A549 (cell line): ENCODE measurements around the gene GATC. TPM values are rescaled to one million over a fixed set of nuclear protein-coding genes. Genes with fewer than 3 reads are reported as not detected.

Experiments
- ATAC-seq, 2 experiments: fragments of 200-7000 bp in 1 of 2; fragments of >200 bp in 1 of 2; cut with Nextera tagmentation in 1 of 2; cut with Tn5 transposase in 1 of 2; 3 replicates each; pipeline versions ENCODE4 v1.8.0 to v1.9.1; 2018 to 2020; ENCODE audit warnings: mild to moderate bottlenecking in 1 of 2, moderate library complexity in 1 of 2
- CTCF ChIA-PET: fragments of 300-600 bp; sonication (Branson Sonifier 250); formaldehyde crosslinking; extraction: SDS; loops from one replicate; lab custom pipeline; 2021; ENCODE audit warnings: antibody characterized with exemption, inconsistent platforms; lab: Yijun Ruan, JAX
- POLR2A ChIA-PET: fragments of 350-600 bp; formaldehyde crosslinking; extraction: SDS; loops from one replicate; lab custom pipeline; 2021; ENCODE audit warnings: antibody characterized with exemption, inconsistent platforms; lab: Yijun Ruan, JAX
- DNase-seq, 2 experiments: peaks; one replicate each; pipeline versions ENCODE4 v3.0.0 to v3.0.0-alpha.2; 2011 to 2016; ENCODE audit warnings: low read depth in 1 of 2, low spot score in 1 of 2
- FAIRE-seq: peaks from 2 replicates; lab custom pipeline; 2011; peaks lifted over from hg19 to GRCh38; lab: Jason Lieb, UNC
- H3K27ac ChIP-seq, 2 experiments: fragments of >200 bp; sonication (Bioruptor Twin); formaldehyde crosslinking; 3 replicates each; pipeline ENCODE4 v1.5.1; 2016 to 2017
- H3K4me1 ChIP-seq: fragments of >200 bp; sonication (Bioruptor Twin); formaldehyde crosslinking; 3 replicates; pipeline ENCODE4 v1.6.1; 2016
- H3K4me2 ChIP-seq: fragments of >200 bp; sonication (Bioruptor Twin); formaldehyde crosslinking; 3 replicates; pipeline ENCODE4 v1.6.1; 2016
- H3K4me3 ChIP-seq: fragments of >200 bp; sonication (Bioruptor Twin); formaldehyde crosslinking; 3 replicates; pipeline ENCODE4 v1.5.1; 2016
- H3K9me3 ChIP-seq: fragments of >200 bp; sonication (Bioruptor Twin); formaldehyde crosslinking; 3 replicates; pipeline ENCODE4 v1.6.1; 2016
- ATOH8 ChIP-seq: fragments of 250-450 bp; sonication (Bioruptor Pico); IDR thresholded peaks from 2 replicates; pipeline ENCODE4 v1.5.0; 2020; ENCODE audit warnings: low read depth, mild to moderate bottlenecking, moderate library complexity
- BCL3 ChIP-seq: fragments of >200 bp; sonication (Bioruptor Twin); formaldehyde crosslinking; IDR thresholded peaks from 3 replicates; pipeline ENCODE4 v1.6.1; 2016
- CBX2 ChIP-seq: fragments of 200-600 bp; sonication (generic); IDR thresholded peaks from 2 replicates; pipeline ENCODE4 v1.6.1; 2016; ENCODE audit warnings: low read depth, mild to moderate bottlenecking, borderline replicate concordance
- CEBPB ChIP-seq, 2 experiments: fragments of >200 bp in 1 of 2; sonication (Bioruptor Twin) in 1 of 2; formaldehyde crosslinking in 1 of 2; IDR thresholded peaks; 2 replicates each; pipeline ENCODE4 v1.6.1; 2012 to 2016
- CHD2 ChIP-seq: fragments of 150-350 bp; IDR thresholded peaks from 2 replicates; pipeline ENCODE4 v1.6.1; 2014; ENCODE audit warnings: low read length; ENCODE audit not compliant: partially characterized antibody
- CTCF ChIP-seq: fragments of >200 bp; sonication (Bioruptor Twin); formaldehyde crosslinking; IDR thresholded peaks from 3 replicates; pipeline ENCODE4 v1.5.1; 2016
- EHF ChIP-seq: fragments of 250-450 bp; sonication (Bioruptor Pico); IDR thresholded peaks from 2 replicates; pipeline ENCODE4 v1.5.0; 2020; ENCODE audit warnings: mild to moderate bottlenecking
- EHMT2 ChIP-seq: fragments of 200-600 bp; sonication (generic); IDR thresholded peaks from 2 replicates; pipeline ENCODE4 v1.6.1; 2016; ENCODE audit warnings: antibody characterized with exemption, low read depth, mild to moderate bottlenecking, moderate library complexity
- FOSB ChIP-seq: fragments of 250-450 bp; sonication (Bioruptor Pico); IDR thresholded peaks from 2 replicates; pipeline ENCODE4 v1.5.0; 2020; ENCODE audit warnings: mild to moderate bottlenecking, moderate library complexity
- FOSL2 ChIP-seq, 2 experiments: fragments of 450-650 bp in 1 of 2; fragments of >200 bp in 1 of 2; sonication (Bioruptor Twin) in 1 of 2; formaldehyde crosslinking; IDR thresholded peaks; 2 replicates each; pipeline versions ENCODE4 v1.5.0 to v1.6.1; 2016 to 2020; ENCODE audit warnings: mild to moderate bottlenecking in 1 of 2, moderate library complexity in 1 of 2
- FOXS1 ChIP-seq: fragments of 250-450 bp; sonication (Bioruptor Pico); IDR thresholded peaks from 2 replicates; pipeline ENCODE4 v1.5.0; 2020; ENCODE audit warnings: mild to moderate bottlenecking, moderate library complexity
- GATA3 ChIP-seq: IDR thresholded peaks from 2 replicates; pipeline ENCODE4 v1.6.1; 2012; ENCODE audit warnings: borderline replicate concordance
- HEYL ChIP-seq: fragments of 250-450 bp; sonication (Bioruptor Pico); IDR thresholded peaks from 2 replicates; pipeline ENCODE4 v1.8.0; 2021; ENCODE audit warnings: mild to moderate bottlenecking, moderate library complexity
- HOXA7 ChIP-seq: fragments of 250-450 bp; sonication (Bioruptor Pico); IDR thresholded peaks from 2 replicates; pipeline ENCODE4 v1.5.0; 2020; ENCODE audit warnings: mild to moderate bottlenecking, moderate library complexity
- JUN ChIP-seq, 2 experiments: fragments of >200 bp; sonication (Bioruptor Twin); formaldehyde crosslinking; IDR thresholded peaks; 2 replicates in 1 of 2; 3 replicates in 1 of 2; pipeline ENCODE4 v1.6.1; 2016 to 2017
- JUNB ChIP-seq: fragments of >200 bp; sonication (Bioruptor Twin); formaldehyde crosslinking; IDR thresholded peaks from 2 replicates; pipeline ENCODE4 v1.6.1; 2016
- KDM1A ChIP-seq: fragments of 200-600 bp; sonication (generic); IDR thresholded peaks from 2 replicates; pipeline ENCODE4 v1.6.1; 2016; ENCODE audit warnings: low read depth, mild to moderate bottlenecking
- MAZ ChIP-seq: fragments of 150-350 bp; IDR thresholded peaks from 2 replicates; pipeline ENCODE4 v1.6.1; 2014; ENCODE audit warnings: antibody characterized with exemption, low read depth, low read length, borderline replicate concordance
- PHF8 ChIP-seq: fragments of 200-600 bp; sonication (generic); IDR thresholded peaks from 2 replicates; pipeline ENCODE4 v1.6.1; 2016; ENCODE audit warnings: low read depth, mild to moderate bottlenecking, antibody characterized with exemption, moderate library complexity, borderline replicate concordance
- POLR2A ChIP-seq: IDR thresholded peaks from 2 replicates; pipeline ENCODE4 v1.6.1; 2012; ENCODE audit warnings: mild to moderate bottlenecking, low read length
- RAD21 ChIP-seq, 2 experiments: fragments of >200 bp in 1 of 2; sonication (Bioruptor Twin) in 1 of 2; formaldehyde crosslinking in 1 of 2; IDR thresholded peaks in 1 of 2; conservative IDR thresholded peaks in 1 of 2; 2 replicates in 1 of 2; 3 replicates in 1 of 2; pipeline ENCODE4 v1.6.1; 2012 to 2018; ENCODE audit warnings: inconsistent platforms in 1 of 2
- RFX5 ChIP-seq: fragments of 450-650 bp; IDR thresholded peaks from 2 replicates; pipeline ENCODE4 v1.7.1; 2014; ENCODE audit warnings: antibody characterized with exemption, mild to moderate bottlenecking, moderate library complexity
- SREBF2 ChIP-seq: fragments of 450-650 bp; IDR thresholded peaks from 2 replicates; pipeline ENCODE4 v1.6.1; 2014; ENCODE audit warnings: mild to moderate bottlenecking, moderate library complexity
- TFCP2L1 ChIP-seq: fragments of 250-450 bp; sonication (Bioruptor Pico); IDR thresholded peaks from 2 replicates; pipeline ENCODE4 v1.5.0; 2021; ENCODE audit warnings: mild to moderate bottlenecking
- TP53 ChIP-seq: fragments of 250-450 bp; sonication (Bioruptor Pico); IDR thresholded peaks from 2 replicates; pipeline ENCODE4 v1.5.0; 2021; ENCODE audit warnings: mild to moderate bottlenecking, moderate library complexity
- ZNF302 ChIP-seq: fragments of 250-450 bp; sonication (Bioruptor Pico); IDR thresholded peaks from 2 replicates; pipeline ENCODE4 v1.9.0; 2021; ENCODE audit warnings: inconsistent platforms, mild to moderate bottlenecking, moderate library complexity
- WGBS: methylation state at CpG from one replicate; pipeline ENCODE4 v1.1.6; 2017; ENCODE audit errors: missing lambda C conversion rate; 5-methylcytosine and 5-hydroxymethylcytosine counted together
- polyA plus RNA-seq, 4 experiments: library from polyadenylated mRNA; depleted of rRNA in 3 of 4; stranded (reverse); fragments of >200 nt; fragmentation: RNase III in 1 of 4; extraction: RNeasy Plus Mini Kit Qiagen cat#74134 plus additional on column Dnase treatment in 1 of 4; gene quantifications; 2 replicates in 3 of 4; 3 replicates in 1 of 4; pipeline ENCODE4 v1.2.3, GENCODE V29; 2011 to 2017

Gene GATC
- polyA plus RNA-seq, 2 of the 4 experiments (the other 2 are of a cell fraction) = 22.5 to 40.6 TPM

- peak; percentile 25 to 55 for DNase-seq
Observed at GRCh38 chr12:120468325-120468820, 22.1 kb downstream of the GATC start.

GRCh38 chr12:120468821-120469449, 22.7 kb downstream of the GATC start:
- Histone ChIP-seq H3K4me3 (peak overlapping the region; percentile 80), H3K27ac (peak overlapping the region; percentile 98), H3K9me3 (no peaks in the 10 kb centered on the region), H3K4me2 (peak overlapping the region; percentile 90), H3K4me1 (peaks cover 32% of the 10 kb centered on the region; the same call in 2 of the 3 replicates)
- under 1% methylated on average over 13 of the region's 57 CpGs for WGBS
- CTCF ChIA-PET = interaction anchor here (0.5 to 11.1 kb wide), 13 partner anchors 14 to 181 kb away, joined by 3 to 167 read pairs (median 4); partner anchors contain the start of gene COX6A1
- ATAC-seq (peak; percentile 11 to 37), FAIRE-seq (no peak), DNase-seq (peak; percentile 31 to 36)
- TF ChIP-seq TP53 (CRISPR knock-in tag) (no peak), POLR2A (no peak), PHF8 (no peak), GATA3 (no peak), RAD21 (conservative IDR thresholded peaks at IDR 0.05 in 1 of 2, IDR thresholded peaks at IDR 0.05 in 1 of 2) (no peak), ZNF302 (CRISPR knock-in tag) (no peak), FOSB (CRISPR knock-in tag) (no peak)
- POLR2A ChIA-PET = interaction anchor here (1.5 kb wide), 1 partner anchor 27 kb away, joined by 3 read pairs; the partner anchor contains the start of gene DYNLL1

More at GRCh38 chr12:120468325-120468820, 22.1 kb downstream of the GATC start:
- peak; percentile 15 to 20; a peak in 4 of 6 replicates for ATAC-seq
- peak overlapping the region; percentile 80 for H3K4me3 ChIP-seq
- no peaks in the 10 kb centered on the region for H3K9me3 ChIP-seq
- 0 out of 2 replicates have a peak, but pooled peaks have one; percentile 17 for TF ChIP-seq FOSB (CRISPR knock-in tag)
- no peak for TF ChIP-seq SREBF2
- H3K27ac ChIP-seq = peak overlapping the region; percentile 98
- no peak for FAIRE-seq
- peaks cover 29% of the 10 kb centered on the region; the same call in 2 of the 3 replicates for H3K4me1 ChIP-seq
- POLR2A ChIA-PET = interaction anchor here (1.5 kb wide), 1 partner anchor 28 kb away, joined by 3 read pairs; the partner anchor contains the start of gene DYNLL1
- CTCF ChIA-PET = interaction anchor here (0.6 to 11.1 kb wide), 11 partner anchors 14 to 240 kb away, joined by 3 to 167 read pairs (median 4); partner anchors contain the start of gene COX6A1
- peak overlapping the region; percentile 90 for H3K4me2 ChIP-seq
- 4% methylated on average over 23 of the region's 23 CpGs for WGBS

GRCh38 chr12:120469450-120470149, 23.4 kb downstream of the GATC start, which contains the start of gene SRSF9:
Gene SRSF9 (minus strand): TSS chr12:120469748. CDS start chr12:120469609, 139 bp downstream.
- FAIRE-seq (no peak), DNase-seq (peak; percentile 98), ATAC-seq (peak; percentile 86 to 92)
- WGBS = 0% methylated on average over 14 of the region's 88 CpGs
- peaks cover 38% of the 10 kb centered on the region for H3K4me1 ChIP-seq
- H3K27ac ChIP-seq = peak within 1 kb of the TSS; percentile 98
- peak within 1 kb of the TSS; percentile 90 for H3K4me2 ChIP-seq
- H3K9me3 ChIP-seq = no peaks in the 10 kb centered on the region
- peak within 1 kb of the TSS; percentile 80 for H3K4me3 ChIP-seq
- ChIA-PET POLR2A (no interaction called here), CTCF (interaction anchor here (0.5 to 11.1 kb wide), 24 partner anchors 10 to 145 kb away, joined by 3 to 167 read pairs (median 4); partner anchors contain the start of genes COX6A1 and DYNLL1)
- 0 out of 2 replicates have a peak, but pooled peaks have one; percentile 28 for TF ChIP-seq RFX5
- 0 out of 2 replicates have a peak, but pooled peaks have one; percentile 59 for TF ChIP-seq TFCP2L1 (CRISPR knock-in tag)
- TF ChIP-seq CHD2 = no peak
- no peak for TF ChIP-seq JUNB
- TF ChIP-seq FOXS1 (CRISPR knock-in tag) = no peak
- no peak for TF ChIP-seq HEYL (CRISPR knock-in tag)
- TF ChIP-seq POLR2A = peak; percentile 88
- TF ChIP-seq ATOH8 (CRISPR knock-in tag) = no peak
- TF ChIP-seq JUN (IDR thresholded peaks at IDR 0.05) = peak; percentile 81 to 89; a peak in 4 of 5 replicates
- TF ChIP-seq BCL3 = 0 out of 3 replicates have a peak, but pooled peaks have one; percentile 71
- TF ChIP-seq GATA3 = no peak
- no peak for TF ChIP-seq EHMT2
- TF ChIP-seq EHF (CRISPR knock-in tag) = no peak; the same call in 1 of the 2 replicates
- 0 out of 2 replicates have a peak, but pooled peaks have one; percentile 65 for TF ChIP-seq MAZ
- TF ChIP-seq RAD21 (conservative IDR thresholded peaks at IDR 0.05 in 1 of 2, IDR thresholded peaks at IDR 0.05 in 1 of 2) = peak in 1 of 2 experiments; percentile 32; a peak in 1 of 5 replicates
- TF ChIP-seq KDM1A = no peak
- peak; percentile 55; the same call in 1 of the 2 replicates for TF ChIP-seq PHF8
- TF ChIP-seq CEBPB (IDR thresholded peaks at IDR 0.05) = no peak
- TF ChIP-seq HOXA7 (CRISPR knock-in tag) = no peak
- no peak for TF ChIP-seq FOSL2 (IDR thresholded peaks at IDR 0.05)
- peak; percentile 14; the same call in 1 of the 2 replicates for TF ChIP-seq FOSL2 (CRISPR knock-in tag; IDR thresholded peaks at IDR 0.05)
- peak; percentile 89 for TF ChIP-seq CTCF
- TF ChIP-seq CBX2 = no peak
- no peak for TF ChIP-seq ZNF302 (CRISPR knock-in tag)
